Stimulated activated CD4-positive, alpha-beta T cell treated with anti-CD3 and anti-CD28 coated beads, Interleukin-4, amount 100 ng/mL, for 48 hours (primary cell): ENCODE measurements around the gene KRTAP6-3.

ENCODE experiments used
- DNase-seq, 2 donors: peaks; one replicate each; pipeline ENCODE4 v3.0.0-alpha.2; 2020; ENCODE audit warnings: low read depth in 2 of 2

The KRTAP6-3 gene

GRCh38 chr21:30592140-30592539 lies at the start of gene KRTAP6-3:
Gene KRTAP6-3, plus strand, starts transcription at chr21:30592440. Its CDS starts 6 bp downstream, at chr21:30592446.
- DNase-seq, result no peak

GRCh38 chr21:30552782-30553181 lies 39.5 kb upstream of the KRTAP6-3 start:
- no peak for DNase-seq

- DNase-seq, result no peak
Measured at GRCh38 chr21:30555095-30555494, 37.1 kb upstream of the KRTAP6-3 start.

GRCh38 chr21:30561264-30561895 lies 30.9 kb upstream of the KRTAP6-3 start, which contains the start of gene KRTAP19-7:
Gene KRTAP19-7, minus strand, starts transcription at chr21:30561314. Its CDS starts 25 bp downstream, at chr21:30561289.
- DNase-seq, result no peak

GRCh38 chr21:30561957-30562356 lies 30.3 kb upstream of the KRTAP6-3 start:
- DNase-seq, result no peak

- no peak for DNase-seq
Measured at GRCh38 chr21:30563072-30563471, 29.2 kb upstream of the KRTAP6-3 start.

GRCh38 chr21:30563630-30564029 lies 28.6 kb upstream of the KRTAP6-3 start:
- no peak for DNase-seq

GRCh38 chr21:30567617-30568016 lies 24.6 kb upstream of the KRTAP6-3 start:
- no peak for DNase-seq

GRCh38 chr21:30577766-30578165 lies 14.5 kb upstream of the KRTAP6-3 start:
- no peak for DNase-seq

- DNase-seq, result no peak
Measured at GRCh38 chr21:30579346-30579745, 12.9 kb upstream of the KRTAP6-3 start.

GRCh38 chr21:30580132-30580531 lies 12.1 kb upstream of the KRTAP6-3 start:
- no peak for DNase-seq

GRCh38 chr21:30582870-30583269 lies 9.4 kb upstream of the KRTAP6-3 start:
- no peak for DNase-seq

GRCh38 chr21:30590297-30590696 lies 1.9 kb upstream of the KRTAP6-3 start, which contains the start of gene KRTAP22-2:
Gene KRTAP22-2, minus strand, starts transcription at chr21:30590397.
- DNase-seq, result no peak

GRCh38 chr21:30598802-30599201 lies 6.6 kb downstream of the KRTAP6-3 start, which contains the start of gene KRTAP6-2:
Gene KRTAP6-2, minus strand, starts transcription at chr21:30598902. Its CDS starts 28 bp downstream, at chr21:30598874.
- no peak for DNase-seq

GRCh38 chr21:30600787-30601186 lies 8.5 kb downstream of the KRTAP6-3 start, which contains the start of gene KRTAP22-1:
Gene KRTAP22-1, plus strand, starts transcription at chr21:30601087.
- DNase-seq, result no peak

- no peak for DNase-seq
Measured at GRCh38 chr21:30605968-30606367, 13.7 kb downstream of the KRTAP6-3 start.

- DNase-seq, result no peak
Measured at GRCh38 chr21:30612132-30612531, 19.9 kb downstream of the KRTAP6-3 start.

- no peak for DNase-seq
Measured at GRCh38 chr21:30613836-30614235, 21.6 kb downstream of the KRTAP6-3 start, which contains the start of gene KRTAP6-1. Gene KRTAP6-1, minus strand, starts transcription at chr21:30613930. Its CDS starts 26 bp downstream, at chr21:30613904.

- DNase-seq, result no peak
Measured at GRCh38 chr21:30615199-30615598, 23.0 kb downstream of the KRTAP6-3 start.

- no peak for DNase-seq
Measured at GRCh38 chr21:30616125-30616524, 23.9 kb downstream of the KRTAP6-3 start, which contains the start of gene KRTAP20-1. Gene KRTAP20-1, plus strand, starts transcription at chr21:30616425. Its CDS starts 30 bp downstream, at chr21:30616455.

GRCh38 chr21:30620080-30620479 lies 27.8 kb downstream of the KRTAP6-3 start:
- no peak for DNase-seq

- DNase-seq, result no peak
Measured at GRCh38 chr21:30620522-30620921, 28.3 kb downstream of the KRTAP6-3 start, which contains the start of gene KRTAP20-4. Gene KRTAP20-4, plus strand, starts transcription at chr21:30620627.

GRCh38 chr21:30623362-30623761 lies 31.1 kb downstream of the KRTAP6-3 start:
- DNase-seq, result no peak
